Natural killer cell (primary cell): ENCODE measurements around the gene KDM4C. TPM values are rescaled to one million over a fixed set of nuclear protein-coding genes. Genes with fewer than 3 reads are reported as not detected.
"Not testable (repeated sequence)": the region's sequence is repeated elsewhere in the genome, so short reads cannot be mapped to it uniquely, and the experiment has no call there.

Experiments
- ATAC-seq, 3 donors: fragments of 150-1000 bp in 2 of 3; fragments of 200-7000 bp in 1 of 3; cut with Tn5 transposase; 1 replicate in 1 of 3; 2 replicates in 2 of 3; pipeline ENCODE4 v1.10.0; 2021; ENCODE audit warnings: mild to moderate bottlenecking in 2 of 3, moderate library complexity in 2 of 3
- DNase-seq, 2 donors: peaks; one replicate each; pipeline versions ENCODE4 v3.0.0 to v3.0.0-alpha.2; 2013 to 2021; ENCODE audit warnings: mixed read lengths in 1 of 2
- H3K27ac ChIP-seq: one replicate; pipeline ENCODE4 v1.5.1; 2013; ENCODE audit warnings: mild to moderate bottlenecking, low read length
- H3K27me3 ChIP-seq: one replicate; pipeline ENCODE4 v1.6.1; 2013; ENCODE audit warnings: low read length; ENCODE audit not compliant: control insufficient read depth, insufficient read depth
- H3K36me3 ChIP-seq: one replicate; pipeline ENCODE4 v1.6.1; 2013; ENCODE audit warnings: low read length; ENCODE audit not compliant: control insufficient read depth, insufficient read depth
- H3K4me1 ChIP-seq: one replicate; pipeline ENCODE4 v1.6.1; 2013; ENCODE audit warnings: low read length; ENCODE audit not compliant: control insufficient read depth, insufficient read depth
- H3K4me3 ChIP-seq: one replicate; pipeline ENCODE4 v1.5.1; 2013; ENCODE audit warnings: low read length
- H3K9me3 ChIP-seq: one replicate; pipeline ENCODE4 v1.6.1; 2013; ENCODE audit warnings: low read length; ENCODE audit not compliant: control insufficient read depth, insufficient read depth
- H3K27ac Mint-ChIP-seq, 2 donors: one replicate each; pipeline ENCODE4 v1.8.0; 2022; ENCODE audit warnings: mild to moderate bottlenecking in 2 of 2, mixed read lengths in 2 of 2, moderate library complexity in 1 of 2
- H3K27me3 Mint-ChIP-seq, 2 donors: one replicate each; pipeline ENCODE4 v1.8.0; 2022; ENCODE audit warnings: low read depth in 2 of 2, mixed read lengths in 2 of 2
- H3K36me3 Mint-ChIP-seq: one replicate; pipeline ENCODE4 v1.8.0; 2022; ENCODE audit warnings: mixed read lengths
- H3K4me1 Mint-ChIP-seq, 2 donors: one replicate each; pipeline ENCODE4 v1.8.0; 2022; ENCODE audit warnings: mixed read lengths in 2 of 2
- H3K4me3 Mint-ChIP-seq: one replicate; pipeline ENCODE4 v1.8.0; 2022; ENCODE audit warnings: mild to moderate bottlenecking, moderate library complexity, mixed read lengths
- H3K9me3 Mint-ChIP-seq, 2 donors: one replicate each; pipeline ENCODE4 v1.8.0; 2022; ENCODE audit warnings: mixed read lengths in 2 of 2
- CTCF ChIP-seq: fragments of 200-600 bp; IDR thresholded peaks from one replicate; pipeline ENCODE4 v1.8.0; 2022; ENCODE audit warnings: antibody characterized with exemption
- WGBS: methylation state at CpG from one replicate; pipeline ENCODE4 v1.1.7; 2013; ENCODE audit warnings: missing lambda C conversion rate; ENCODE audit not compliant: insufficient coverage; 5-methylcytosine and 5-hydroxymethylcytosine counted together
- intact Hi-C: fragments of 100-400 bp; cut with micrococcal nuclease; formaldehyde crosslinking; loops from one replicate; pipeline ENCODE4 v1.14.2; 2022
- total RNA-seq, 4 donors: library from RNA; stranded (reverse); fragments of 120-200 nt in 1 of 4; gene quantifications; one replicate each; pipeline versions ENCODE4 v1.2.3 to v1.2.4, GENCODE V29; 2013 to 2022

The KDM4C gene
- total RNA-seq, 3 donors from 2014 or later (not counting 1 experiment from before 2014, with no cell fraction given): 115 to 137 (median 116) TPM

- Mint-ChIP-seq H3K4me3 (no peak overlapping the region), H3K9me3 (no peaks in the 10 kb centered on the region), H3K27ac (no peak overlapping the region), H3K36me3 (peaks cover 19% of the 10 kb centered on the region), H3K4me1 (peaks cover 14 to 19% of the 10 kb centered on the region in 2 donors), H3K27me3 (no peaks in the 10 kb centered on the region)
- no peak overlapping the region for H3K4me3 ChIP-seq
- H3K4me1 ChIP-seq: peaks cover 3% of the 10 kb centered on the region
- WGBS: 72% methylated on average over 7 of the region's 7 CpGs
- no peak overlapping the region for H3K27ac ChIP-seq
- H3K27me3 ChIP-seq: no peaks in the 10 kb centered on the region
- ATAC-seq: no peak
- peaks cover 28% of the 10 kb centered on the region for H3K36me3 ChIP-seq
- intact Hi-C loops: no loop called here
- TF ChIP-seq CTCF: no peak
- DNase-seq: no peak
- H3K9me3 ChIP-seq: no peaks in the 10 kb centered on the region
Observed at GRCh38 chr9:7178729-7179128, 421.0 kb downstream of the KDM4C start.

- no peak for TF ChIP-seq CTCF
- H3K27ac Mint-ChIP-seq: no peak overlapping the region
- 100% methylated on average over 3 of the region's 5 CpGs for WGBS
Observed at GRCh38 chr9:7180247-7180646, 422.5 kb downstream of the KDM4C start.

GRCh38 chr9:7183139-7183538, 425.4 kb downstream of the KDM4C start:
- intact Hi-C loops, DNase-seq, H3K4me3 ChIP-seq, H3K36me3 ChIP-seq, H3K9me3 Mint-ChIP-seq, ATAC-seq, H3K27me3 Mint-ChIP-seq, H3K27ac ChIP-seq, H3K4me3 Mint-ChIP-seq, H3K9me3 ChIP-seq, H3K4me1 ChIP-seq, H3K27ac Mint-ChIP-seq, H3K4me1 Mint-ChIP-seq, H3K27me3 ChIP-seq: not testable (repeated sequence)
- WGBS: 93% methylated on average over 7 of the region's 7 CpGs
- H3K36me3 Mint-ChIP-seq: peaks cover 13% of the 10 kb centered on the region

More at GRCh38 chr9:7180247-7180646, 422.5 kb downstream of the KDM4C start:
- Mint-ChIP-seq H3K4me1 (peaks cover under 1 to 6% of the 10 kb centered on the region in 2 donors), H3K4me3 (no peak overlapping the region), H3K36me3 (peaks cover 19% of the 10 kb centered on the region), H3K27me3 (no peaks in the 10 kb centered on the region), H3K9me3 (no peaks in the 10 kb centered on the region)
- Histone ChIP-seq H3K9me3 (no peaks in the 10 kb centered on the region), H3K4me3 (no peak overlapping the region), H3K27ac (no peak overlapping the region), H3K4me1 (no peaks in the 10 kb centered on the region), H3K27me3 (no peaks in the 10 kb centered on the region), H3K36me3 (peaks cover 24% of the 10 kb centered on the region)
- intact Hi-C loops: no loop called here
- ATAC-seq: no peak
- DNase-seq: no peak

GRCh38 chr9:7185612-7186011, 427.8 kb downstream of the KDM4C start:
- DNase-seq (no peak), ATAC-seq (no peak)
- Mint-ChIP-seq H3K36me3 (peaks cover 7% of the 10 kb centered on the region), H3K27ac (no peak overlapping the region), H3K27me3 (no peaks in the 10 kb centered on the region), H3K4me1 (no peaks in the 10 kb centered on the region), H3K9me3 (no peaks in the 10 kb centered on the region), H3K4me3 (no peak overlapping the region)
- peaks cover 3% of the 10 kb centered on the region for H3K9me3 ChIP-seq
- H3K27me3 ChIP-seq: no peaks in the 10 kb centered on the region
- H3K4me3 ChIP-seq: no peak overlapping the region
- H3K4me1 ChIP-seq: no peaks in the 10 kb centered on the region
- intact Hi-C loops: loop anchor here (1.0 kb wide), 1 partner anchor 133 kb away; no protein-coding TSS in a partner anchor
- no peak overlapping the region for H3K27ac ChIP-seq
- peaks cover 2% of the 10 kb centered on the region for H3K36me3 ChIP-seq
- TF ChIP-seq CTCF: no peak
